GM19397 (cell line): ENCODE results near the gene SYT13.
A peak's percentile ranks its signal among the peaks of the same experiment; 100 is the strongest.
"Not testable (repeated sequence)": the region's sequence is repeated elsewhere in the genome, so short reads cannot be mapped to it uniquely, and the experiment has no call there.

Experiments used
- ATAC-seq: cut with Tn5 transposase; IDR thresholded peaks from one replicate; pipeline ENCODE4 v1.9.1; 2021; ENCODE audit warnings: mild to moderate bottlenecking, moderate library complexity; ENCODE audit not compliant: unreplicated experiment

SYT13 gene

GRCh38 chr11:45250035-45250718, 36.0 kb downstream of the SYT13 start:
- ATAC-seq, result no peak

- not testable (repeated sequence) for ATAC-seq
Measured at GRCh38 chr11:45249372-45249771, 36.8 kb downstream of the SYT13 start.

- no peak for ATAC-seq
Measured at GRCh38 chr11:45248501-45249011, 37.6 kb downstream of the SYT13 start.

GRCh38 chr11:45247433-45247832, 38.7 kb downstream of the SYT13 start:
- no peak for ATAC-seq

GRCh38 chr11:45246241-45246640, 39.9 kb downstream of the SYT13 start:
- ATAC-seq, result no peak

- no peak for ATAC-seq
Measured at GRCh38 chr11:45245218-45246045, 40.7 kb downstream of the SYT13 start.

- ATAC-seq, result no peak
Measured at GRCh38 chr11:45243967-45244366, 42.2 kb downstream of the SYT13 start.

- no peak for ATAC-seq
Measured at GRCh38 chr11:45239733-45240132, 46.4 kb downstream of the SYT13 start.

- no peak for ATAC-seq
Measured at GRCh38 chr11:45238724-45239123, 47.4 kb downstream of the SYT13 start.

- ATAC-seq, result no peak
Measured at GRCh38 chr11:45237711-45238315, 48.3 kb downstream of the SYT13 start.

- ATAC-seq, result no peak
Measured at GRCh38 chr11:45234306-45235006, 51.7 kb downstream of the SYT13 start.

- ATAC-seq, result peak; percentile 15
Measured at GRCh38 chr11:45233804-45234170, 52.4 kb downstream of the SYT13 start.

- peak; percentile 72 for ATAC-seq
Measured at GRCh38 chr11:45233121-45233803, 52.9 kb downstream of the SYT13 start.

- ATAC-seq, result no peak
Measured at GRCh38 chr11:45232341-45233080, 53.6 kb downstream of the SYT13 start.

GRCh38 chr11:45229401-45230020, 56.6 kb downstream of the SYT13 start:
- ATAC-seq, result no peak

GRCh38 chr11:45227836-45228235, 58.3 kb downstream of the SYT13 start:
- no peak for ATAC-seq

GRCh38 chr11:45226901-45227300, 59.2 kb downstream of the SYT13 start:
- no peak for ATAC-seq

GRCh38 chr11:45225961-45226871, 59.9 kb downstream of the SYT13 start:
- ATAC-seq, result no peak
